BE2C (cell line): Measurements from ENCODE around the gene LTBP2.
"Not testable (repeated sequence)": the region's sequence is repeated elsewhere in the genome, so short reads cannot be mapped to it uniquely, and the experiment has no call there.

Experiments used
- DNase-seq: peaks from one replicate; pipeline ENCODE4 v3.0.0-alpha.2; 2020
- H3K27me3 ChIP-seq: fragments of 250-450 bp; sonication (Bioruptor Pico); 2 replicates; pipeline ENCODE4 v1.5.1; 2020; ENCODE audit warnings: mild to moderate bottlenecking
- H3K36me3 ChIP-seq: fragments of 250-450 bp; sonication (Bioruptor Pico); 2 replicates; pipeline ENCODE4 v1.5.1; 2020; ENCODE audit warnings: mild to moderate bottlenecking
- H3K4me1 ChIP-seq: fragments of 250-450 bp; sonication (Bioruptor Pico); 2 replicates; pipeline ENCODE4 v1.5.1; 2020
- H3K4me3 ChIP-seq: 2 replicates; pipeline ENCODE4 v1.5.1; 2011; ENCODE audit warnings: low read depth, low read length
- H3K9me3 ChIP-seq: fragments of 250-450 bp; sonication (Bioruptor Pico); 2 replicates; pipeline ENCODE4 v1.5.1; 2020
- TF ChIP-seq, protein P1 (sequence below): IDR thresholded peaks from 2 replicates; pipeline ENCODE4 v1.5.1; 2012; ENCODE audit warnings: mild to moderate bottlenecking, low read depth, low read length

The LTBP2 gene

DNA sequence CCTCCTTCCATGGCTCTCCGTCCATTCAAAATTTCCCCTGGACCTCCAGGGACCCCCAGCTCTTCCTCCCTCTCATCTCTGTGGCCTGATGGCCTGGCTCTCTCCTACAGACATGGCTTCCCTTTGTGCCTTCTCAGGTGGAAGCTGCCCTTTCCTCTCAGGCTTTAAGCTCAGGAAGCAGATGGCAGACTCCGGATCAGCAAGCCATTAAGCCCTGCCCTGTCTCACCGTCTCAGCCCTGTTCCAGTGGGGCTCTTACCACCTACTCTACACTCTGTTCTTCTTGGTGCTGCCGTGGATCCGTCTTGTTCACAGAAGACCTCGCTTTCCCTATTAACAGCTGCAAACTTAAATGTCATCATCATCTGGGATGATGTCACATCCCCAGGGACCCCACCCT lies 152.1 kb downstream of the LTBP2 start:
- Histone ChIP-seq H3K4me1 (no peaks in the 10 kb centered on the region), H3K4me3 (no peak overlapping the region)

DNA sequence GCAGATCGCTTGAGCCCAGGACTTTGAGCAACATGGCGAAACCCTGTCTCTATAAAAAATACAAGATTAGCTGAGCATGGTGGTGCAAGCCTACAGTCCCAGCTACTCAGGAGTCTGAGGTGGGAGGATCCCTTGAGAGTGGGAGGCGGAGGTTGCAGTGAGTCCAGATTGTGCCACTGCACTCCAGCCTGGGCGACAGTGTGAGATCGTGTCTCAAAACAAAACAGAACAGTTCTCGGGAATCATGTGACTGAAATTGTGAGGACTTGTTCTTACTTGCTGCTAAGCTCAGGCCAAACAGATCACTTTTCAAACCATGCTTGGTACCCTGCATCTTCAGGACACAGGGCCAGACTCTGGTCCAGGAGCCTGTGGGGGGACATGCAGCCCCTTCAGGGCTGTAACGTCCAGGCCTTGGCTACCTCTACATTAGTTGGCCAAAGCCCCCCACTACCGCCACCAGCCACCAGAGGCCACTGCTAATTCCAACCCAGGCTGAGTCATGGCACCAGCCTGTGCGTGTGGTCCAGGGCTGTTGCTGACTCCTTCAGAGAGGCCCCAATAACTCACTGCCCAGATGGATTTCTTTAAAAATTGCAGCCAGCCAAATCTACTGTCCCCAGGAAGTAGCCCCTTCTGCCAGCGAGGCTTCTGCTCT lies 152.6 kb downstream of the LTBP2 start:
- peak; percentile 67 for DNase-seq
- H3K27me3 ChIP-seq: peaks cover 11% of the 10 kb centered on the region; the same call in 1 of the 2 replicates
- TF ChIP-seq, protein P1, sequence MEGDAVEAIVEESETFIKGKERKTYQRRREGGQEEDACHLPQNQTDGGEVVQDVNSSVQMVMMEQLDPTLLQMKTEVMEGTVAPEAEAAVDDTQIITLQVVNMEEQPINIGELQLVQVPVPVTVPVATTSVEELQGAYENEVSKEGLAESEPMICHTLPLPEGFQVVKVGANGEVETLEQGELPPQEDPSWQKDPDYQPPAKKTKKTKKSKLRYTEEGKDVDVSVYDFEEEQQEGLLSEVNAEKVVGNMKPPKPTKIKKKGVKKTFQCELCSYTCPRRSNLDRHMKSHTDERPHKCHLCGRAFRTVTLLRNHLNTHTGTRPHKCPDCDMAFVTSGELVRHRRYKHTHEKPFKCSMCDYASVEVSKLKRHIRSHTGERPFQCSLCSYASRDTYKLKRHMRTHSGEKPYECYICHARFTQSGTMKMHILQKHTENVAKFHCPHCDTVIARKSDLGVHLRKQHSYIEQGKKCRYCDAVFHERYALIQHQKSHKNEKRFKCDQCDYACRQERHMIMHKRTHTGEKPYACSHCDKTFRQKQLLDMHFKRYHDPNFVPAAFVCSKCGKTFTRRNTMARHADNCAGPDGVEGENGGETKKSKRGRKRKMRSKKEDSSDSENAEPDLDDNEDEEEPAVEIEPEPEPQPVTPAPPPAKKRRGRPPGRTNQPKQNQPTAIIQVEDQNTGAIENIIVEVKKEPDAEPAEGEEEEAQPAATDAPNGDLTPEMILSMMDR: peak; percentile 73
- no peaks in the 10 kb centered on the region for H3K4me1 ChIP-seq
- H3K36me3 ChIP-seq: no peaks in the 10 kb centered on the region
- H3K9me3 ChIP-seq: no peaks in the 10 kb centered on the region
- no peak overlapping the region for H3K4me3 ChIP-seq

More for the DNA sequence above, 152.1 kb downstream of the LTBP2 start:
- no peaks in the 10 kb centered on the region for H3K36me3 ChIP-seq
- TF ChIP-seq, protein P1: no peak
- no peaks in the 10 kb centered on the region for H3K9me3 ChIP-seq
- peaks cover 11% of the 10 kb centered on the region; the same call in 1 of the 2 replicates for H3K27me3 ChIP-seq
- no peak for DNase-seq

DNA sequence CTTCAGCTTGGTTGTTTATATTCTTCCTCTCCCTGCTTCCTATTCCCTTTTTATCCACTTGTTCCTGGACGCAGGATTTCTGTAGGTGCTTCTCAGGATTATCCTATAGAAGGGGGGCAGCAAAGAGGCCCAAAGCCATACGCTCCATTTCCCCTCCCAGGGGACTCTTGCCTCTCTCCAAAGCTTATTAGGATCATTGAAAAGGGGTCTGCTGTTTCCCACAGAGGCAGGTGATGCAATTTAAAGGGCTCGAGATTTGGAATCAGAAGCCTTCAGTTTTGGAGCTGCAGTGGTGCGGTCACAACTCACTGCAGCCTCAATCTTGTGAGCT lies 154.5 kb downstream of the LTBP2 start:
- no peak overlapping the region for H3K4me3 ChIP-seq
- no peaks in the 10 kb centered on the region for H3K9me3 ChIP-seq
- 0 out of 2 replicates have a peak, but pooled peaks cover under 1% of the 10 kb centered on the region for H3K27me3 ChIP-seq
- DNase-seq: no peak
- H3K4me1 ChIP-seq: no peaks in the 10 kb centered on the region
- H3K36me3 ChIP-seq: no peaks in the 10 kb centered on the region
- TF ChIP-seq, protein P1: no peak

DNA sequence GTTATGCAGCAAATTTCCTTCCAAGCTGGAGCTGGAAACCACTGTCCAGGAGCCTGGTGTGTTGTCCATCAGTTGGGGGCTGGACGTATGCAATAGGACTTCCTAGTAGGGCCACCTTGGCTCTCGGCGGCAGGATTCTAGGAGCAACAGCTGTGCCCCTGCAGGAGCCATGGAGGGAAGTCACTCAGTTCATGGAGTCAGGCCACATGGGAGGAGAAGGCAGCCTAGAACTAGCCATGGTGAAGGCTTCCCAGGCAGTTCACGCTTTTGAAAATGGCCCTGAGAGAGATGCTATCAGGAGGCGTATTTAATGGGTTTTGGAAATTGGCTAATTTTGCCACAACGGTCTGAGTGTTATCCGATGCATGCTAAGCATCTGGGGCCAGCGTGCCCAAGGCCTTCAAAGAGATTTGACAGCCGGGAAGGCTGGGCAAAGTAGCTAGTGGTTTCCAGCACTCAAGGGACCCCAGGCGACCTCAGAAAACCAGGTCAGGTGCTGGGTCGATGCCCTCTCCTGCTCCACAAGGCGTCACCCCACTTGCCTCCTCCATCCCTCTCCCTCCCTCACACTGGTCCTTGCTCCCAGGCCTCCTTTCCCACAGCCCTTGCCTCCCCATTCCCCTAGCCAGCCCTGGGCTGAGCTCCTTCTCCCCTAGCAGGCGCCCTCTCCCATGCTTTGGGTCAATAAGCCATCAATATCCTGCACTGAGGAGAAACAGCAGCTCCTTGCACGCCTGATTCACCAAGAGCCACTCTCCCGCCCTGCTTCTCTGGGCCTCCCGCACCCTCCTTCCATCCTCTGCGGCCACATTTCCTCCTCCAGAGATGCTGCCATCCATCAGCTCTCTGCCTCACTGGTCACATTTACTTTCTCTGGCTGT lies 155.1 kb downstream of the LTBP2 start:
- H3K4me1 ChIP-seq: no peaks in the 10 kb centered on the region
- H3K9me3 ChIP-seq: no peaks in the 10 kb centered on the region
- H3K4me3 ChIP-seq: no peak overlapping the region
- no peak for DNase-seq
- H3K27me3 ChIP-seq: peaks cover 5% of the 10 kb centered on the region; the same call in 1 of the 2 replicates
- no peaks in the 10 kb centered on the region for H3K36me3 ChIP-seq
- TF ChIP-seq, protein P1: no peak

DNA sequence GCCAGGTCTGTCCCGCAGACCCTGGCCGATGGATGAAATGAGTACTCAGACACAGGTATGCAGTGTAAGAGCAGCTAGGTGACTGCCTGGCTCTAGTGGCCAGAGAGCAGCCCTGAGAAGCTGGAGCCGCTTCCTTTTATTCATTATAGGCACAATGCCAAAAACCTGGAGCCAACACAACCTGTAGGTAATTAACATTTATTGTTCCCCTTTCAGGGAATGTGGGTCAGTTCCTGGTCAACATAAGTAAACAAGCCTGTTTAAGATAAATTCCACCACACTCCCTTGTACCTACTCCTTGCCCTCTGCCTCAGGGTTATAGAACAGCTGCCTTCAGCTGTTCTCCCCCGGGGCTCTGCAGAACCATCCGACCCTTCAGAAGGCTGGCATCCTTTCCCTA lies 157.6 kb downstream of the LTBP2 start:
- not testable (repeated sequence) for DNase-seq, H3K4me1 ChIP-seq

More for the DNA sequence above, 157.6 kb downstream of the LTBP2 start:
- H3K9me3 ChIP-seq, H3K4me3 ChIP-seq, H3K36me3 ChIP-seq, H3K27me3 ChIP-seq: not testable (repeated sequence)
